ENCODE data around the gene HMCN2. TPM values are rescaled to one million over a fixed set of nuclear protein-coding genes. Genes with fewer than 3 reads are reported as not detected.

The HMCN2 gene
- total and polyA plus RNA-seq, 2 of the 4 experiments (the other 2 are of a cell fraction), result 0.02 TPM; not detected in 1

DNA sequence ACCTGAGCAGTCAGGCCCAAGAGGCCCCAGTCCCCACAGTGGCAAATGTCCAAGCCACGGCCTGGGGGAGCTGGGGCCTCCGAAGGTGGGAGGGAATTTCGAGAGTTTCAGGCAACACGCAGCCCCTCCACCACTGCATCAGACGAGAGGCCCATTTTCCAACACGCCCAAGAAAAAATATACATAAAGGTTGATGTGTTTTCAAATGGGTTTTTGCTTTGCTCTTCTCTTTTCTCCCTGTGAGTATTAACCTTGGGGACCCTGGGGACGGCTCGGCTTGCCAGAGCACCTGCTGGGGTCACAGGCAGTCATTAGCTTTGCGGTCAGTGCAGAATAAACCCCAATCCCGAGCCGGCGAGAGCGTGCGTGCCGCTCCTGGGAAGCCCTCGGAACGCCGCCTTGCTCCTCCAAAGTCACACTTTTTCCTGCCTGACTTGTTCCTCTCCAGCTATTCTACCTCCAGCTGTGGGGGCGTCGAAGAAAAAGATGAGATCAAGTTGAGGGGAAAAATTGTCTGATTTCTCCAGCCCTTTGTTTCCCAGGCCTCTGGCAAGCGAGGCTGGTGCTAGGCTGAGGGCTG, 210.7 kb downstream of the HMCN2 start:
- CTCF ChIA-PET, result no interaction called here
- Histone ChIP-seq H2BK15ac (ENCODE audit: low read depth, low read length) (no peak overlapping the region), H3K14ac (replicated peaks; ENCODE audit: low read depth, low read length) (no peak overlapping the region), H2BK5ac (ENCODE audit: low read depth, low read length, poor library complexity, severe bottlenecking) (no peak overlapping the region), H3K36me3 (ENCODE audit: control insufficient read depth, insufficient read depth, low read length) (no peaks in the 10 kb centered on the region), H3K79me1 (ENCODE audit: low read depth in 1 of 2, low read length in 2 of 2) (no peaks in the 10 kb centered on the region), H3K27ac (ENCODE audit: insufficient read depth, low read length) (no peak overlapping the region), H2BK120ac (ENCODE audit: low read depth, low read length) (no peak overlapping the region), H3K4me2 (ENCODE audit: low read depth, low read length) (no peak overlapping the region), H3K9me3 (ENCODE audit: control insufficient read depth, insufficient read depth, low read length) (no peaks in the 10 kb centered on the region), H3K4me3 (ENCODE audit: insufficient read depth, low read depth, low read length) (no peak overlapping the region), H4K5ac (ENCODE audit: low read depth, low read length) (no peak overlapping the region), H3K56ac (ENCODE audit: extremely low read depth, insufficient read depth, low read length) (no peak overlapping the region), H3K23ac (ENCODE audit: low read depth, low read length) (no peak overlapping the region), H3K4me1 (ENCODE audit: control insufficient read depth, insufficient read depth, low read length) (no peaks in the 10 kb centered on the region), H3K4ac (ENCODE audit: low read depth, low read length) (no peak overlapping the region), H3K27me3 (ENCODE audit: control insufficient read depth, insufficient read depth, low read length) (peaks cover 15% of the 10 kb centered on the region), H4K8ac (ENCODE audit: low read depth in 2 of 2, low read length in 2 of 2) (no peak overlapping the region), H3K18ac (ENCODE audit: low read depth, low read length) (no peak overlapping the region), H2AFZ (replicated peaks; ENCODE audit: low read length, poor library complexity) (no peak overlapping the region), H4K20me1 (ENCODE audit: insufficient read depth, low read length) (no peaks in the 10 kb centered on the region), H3K9me1 (ENCODE audit: insufficient read depth, low read length) (no peaks in the 10 kb centered on the region), H2AK5ac (ENCODE audit: low read depth, low read length) (no peak overlapping the region), H3K9ac (ENCODE audit: low read depth, low read length) (no peak overlapping the region), H4K91ac (ENCODE audit: insufficient read depth, low read depth, low read length) (no peak overlapping the region), H2BK20ac (ENCODE audit: low read depth, low read length) (no peak overlapping the region), H2AK9ac (replicated peaks; ENCODE audit: low read depth, low read length, poor library complexity) (no peak overlapping the region)
- DNase-seq (no peak), ATAC-seq (ENCODE audit: low read depth) (no peak)
- intact Hi-C loops (cut with micrococcal nuclease), result no loop called here
- no TSS peak for BruUV-seq (replicated peaks)
- POLR2A ChIA-PET (ENCODE audit: unreplicated experiment), result interaction anchor here (0.5 kb wide), 1 partner anchor 103 kb away, joined by 11 read pairs; the partner anchor contains the start of gene FUBP3
- in situ Hi-C loops (cut with MboI; ENCODE audit: low sequenced_read_pairs), result no loop called here
- 72% methylated on average over 4 of the region's 21 CpGs; no CpG with 5 or more reads in 1 of the 2 experiments for WGBS, 2 experiments (ENCODE audit: extremely low coverage in 2 of 2, insufficient read length in 1 of 2)
- dilution Hi-C loops (cut with HindIII; ENCODE audit: low sequenced_read_pairs, unreplicated experiment), result no loop called here
- TF ChIP-seq MAZ (IDR thresholded peaks at IDR 0.05; ENCODE audit: borderline replicate concordance, low read depth, low read length) (no peak), MAFK (IDR thresholded peaks at IDR 0.05; ENCODE audit: low read depth, low read length) (no peak), FOS (IDR thresholded peaks at IDR 0.05; ENCODE audit: low read depth, low read length) (no peak), POLR2A (IDR thresholded peaks at IDR 0.05; ENCODE audit: low read depth, low read length) (no peak), CEBPB (IDR thresholded peaks at IDR 0.05; ENCODE audit: low read depth, low read length) (no peak), RAD21 (IDR thresholded peaks at IDR 0.05; ENCODE audit: low read length) (no peak), RFX5 (IDR thresholded peaks at IDR 0.05; ENCODE audit: low read depth, low read length) (no peak), NFE2L2 (IDR thresholded peaks at IDR 0.05; ENCODE audit: low read depth, low read length) (no peak)
- TF ChIP-seq, protein P1, sequence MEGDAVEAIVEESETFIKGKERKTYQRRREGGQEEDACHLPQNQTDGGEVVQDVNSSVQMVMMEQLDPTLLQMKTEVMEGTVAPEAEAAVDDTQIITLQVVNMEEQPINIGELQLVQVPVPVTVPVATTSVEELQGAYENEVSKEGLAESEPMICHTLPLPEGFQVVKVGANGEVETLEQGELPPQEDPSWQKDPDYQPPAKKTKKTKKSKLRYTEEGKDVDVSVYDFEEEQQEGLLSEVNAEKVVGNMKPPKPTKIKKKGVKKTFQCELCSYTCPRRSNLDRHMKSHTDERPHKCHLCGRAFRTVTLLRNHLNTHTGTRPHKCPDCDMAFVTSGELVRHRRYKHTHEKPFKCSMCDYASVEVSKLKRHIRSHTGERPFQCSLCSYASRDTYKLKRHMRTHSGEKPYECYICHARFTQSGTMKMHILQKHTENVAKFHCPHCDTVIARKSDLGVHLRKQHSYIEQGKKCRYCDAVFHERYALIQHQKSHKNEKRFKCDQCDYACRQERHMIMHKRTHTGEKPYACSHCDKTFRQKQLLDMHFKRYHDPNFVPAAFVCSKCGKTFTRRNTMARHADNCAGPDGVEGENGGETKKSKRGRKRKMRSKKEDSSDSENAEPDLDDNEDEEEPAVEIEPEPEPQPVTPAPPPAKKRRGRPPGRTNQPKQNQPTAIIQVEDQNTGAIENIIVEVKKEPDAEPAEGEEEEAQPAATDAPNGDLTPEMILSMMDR (conservative IDR thresholded peaks at IDR 0.05; ENCODE audit: low read depth, low read length), result no peak
- TF ChIP-seq, protein P2, sequence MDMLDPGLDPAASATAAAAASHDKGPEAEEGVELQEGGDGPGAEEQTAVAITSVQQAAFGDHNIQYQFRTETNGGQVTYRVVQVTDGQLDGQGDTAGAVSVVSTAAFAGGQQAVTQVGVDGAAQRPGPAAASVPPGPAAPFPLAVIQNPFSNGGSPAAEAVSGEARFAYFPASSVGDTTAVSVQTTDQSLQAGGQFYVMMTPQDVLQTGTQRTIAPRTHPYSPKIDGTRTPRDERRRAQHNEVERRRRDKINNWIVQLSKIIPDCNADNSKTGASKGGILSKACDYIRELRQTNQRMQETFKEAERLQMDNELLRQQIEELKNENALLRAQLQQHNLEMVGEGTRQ (IDR thresholded peaks at IDR 0.05; ENCODE audit: low read depth, low read length), result no peak
